Stimulated activated naive CD8-positive, alpha-beta T cell treated with anti-CD3 and anti-CD28 coated beads, Interleukin-15, Interleukin-2, amounts not matched to agents 100 ng/mL and 50 ng/mL, for 24 hours (primary cell): Measurements from ENCODE around the gene MDM1.

Source experiments
- H3K27ac Mint-ChIP-seq: one replicate; pipeline ENCODE4 v1.8.0; 2021; ENCODE audit warnings: mild to moderate bottlenecking, mixed read lengths
- H3K27me3 Mint-ChIP-seq: one replicate; pipeline ENCODE4 v1.8.0; 2021; ENCODE audit warnings: mixed read lengths
- H3K36me3 Mint-ChIP-seq: one replicate; pipeline ENCODE4 v1.8.0; 2021; ENCODE audit warnings: low read depth, mixed read lengths
- H3K4me1 Mint-ChIP-seq: one replicate; pipeline ENCODE4 v1.8.0; 2021; ENCODE audit warnings: low read depth, mixed read lengths
- H3K4me3 Mint-ChIP-seq: one replicate; pipeline ENCODE4 v1.8.0; 2021; ENCODE audit warnings: mild to moderate bottlenecking, mixed read lengths
- H3K9me3 Mint-ChIP-seq: one replicate; pipeline ENCODE4 v1.8.0; 2021; ENCODE audit warnings: mixed read lengths

The MDM1 gene

GRCh38 chr12:68281322-68282077, 50.7 kb downstream of the MDM1 start:
- H3K4me3 Mint-ChIP-seq: peak overlapping the region; percentile 5
- H3K4me1 Mint-ChIP-seq: peaks cover 68% of the 10 kb centered on the region
- peaks cover 7% of the 10 kb centered on the region for H3K27me3 Mint-ChIP-seq
- no peaks in the 10 kb centered on the region for H3K9me3 Mint-ChIP-seq
- H3K27ac Mint-ChIP-seq: peak overlapping the region; percentile 75
- no peaks in the 10 kb centered on the region for H3K36me3 Mint-ChIP-seq

- Mint-ChIP-seq H3K27me3 (peaks cover 1% of the 10 kb centered on the region), H3K4me3 (no peak overlapping the region), H3K36me3 (no peaks in the 10 kb centered on the region), H3K27ac (no peak overlapping the region), H3K4me1 (peaks cover 73% of the 10 kb centered on the region), H3K9me3 (no peaks in the 10 kb centered on the region)
Observed at GRCh38 chr12:68280240-68280639, 51.9 kb downstream of the MDM1 start.

- no peaks in the 10 kb centered on the region for H3K9me3 Mint-ChIP-seq
- peaks cover 73% of the 10 kb centered on the region for H3K4me1 Mint-ChIP-seq
- peak overlapping the region; percentile 18 for H3K27ac Mint-ChIP-seq
- H3K36me3 Mint-ChIP-seq: no peaks in the 10 kb centered on the region
- no peaks in the 10 kb centered on the region for H3K27me3 Mint-ChIP-seq
- no peak overlapping the region for H3K4me3 Mint-ChIP-seq
Observed at GRCh38 chr12:68279227-68280054, 52.7 kb downstream of the MDM1 start.

DNA sequence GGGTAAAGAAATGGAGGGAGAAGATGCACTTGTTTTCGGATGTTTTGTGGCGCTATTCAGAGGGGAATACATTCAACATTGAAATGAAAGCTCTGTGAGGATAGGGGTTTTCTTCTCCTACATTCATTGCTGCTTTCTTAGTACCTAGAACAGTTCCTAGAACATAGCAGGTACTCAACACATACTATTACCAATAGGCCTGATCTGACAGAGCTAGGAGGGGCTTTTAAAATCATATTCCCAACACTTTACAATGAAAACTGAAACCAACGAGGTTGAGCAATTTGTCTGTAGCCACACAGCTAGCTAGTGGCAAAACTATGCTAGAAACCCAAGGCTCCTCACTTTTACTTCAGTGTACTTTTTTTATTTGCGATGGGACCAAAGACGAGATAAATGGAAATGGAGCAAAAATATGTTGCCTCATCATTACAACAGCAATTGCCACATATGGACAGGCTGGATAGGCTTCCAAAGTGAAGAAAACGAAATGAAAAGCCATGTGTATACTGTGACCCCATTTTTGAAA, 55.7 kb downstream of the MDM1 start:
- Mint-ChIP-seq H3K27ac (peak overlapping the region; percentile 0), H3K27me3 (no peaks in the 10 kb centered on the region), H3K9me3 (no peaks in the 10 kb centered on the region)

DNA sequence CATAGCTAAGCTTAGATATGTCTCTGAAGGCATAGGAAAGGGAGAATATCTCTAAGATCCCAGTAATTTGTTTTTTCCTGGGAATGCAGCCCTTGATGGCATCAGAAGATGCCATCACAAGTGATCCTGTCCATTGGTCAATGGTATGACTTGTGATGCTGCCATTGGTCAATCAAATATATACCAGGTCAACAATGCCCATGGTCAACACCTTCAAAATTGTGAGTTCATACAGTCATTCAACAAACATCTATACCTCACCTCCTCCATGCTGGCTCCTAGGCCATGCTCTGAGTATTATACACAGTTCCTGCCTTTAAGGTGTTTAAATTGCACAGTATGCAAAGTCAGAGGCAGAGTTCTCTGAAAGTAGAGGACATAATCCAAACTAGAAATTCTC, 59.4 kb downstream of the MDM1 start:
- Mint-ChIP-seq H3K4me1 (peaks cover 45% of the 10 kb centered on the region), H3K27ac (no peak overlapping the region), H3K27me3 (peaks cover 13% of the 10 kb centered on the region), H3K9me3 (no peaks in the 10 kb centered on the region), H3K4me3 (no peak overlapping the region), H3K36me3 (no peaks in the 10 kb centered on the region)

More for the DNA sequence above, 55.7 kb downstream of the MDM1 start:
- H3K36me3 Mint-ChIP-seq: no peaks in the 10 kb centered on the region
- no peak overlapping the region for H3K4me3 Mint-ChIP-seq
- peaks cover 52% of the 10 kb centered on the region for H3K4me1 Mint-ChIP-seq

GRCh38 chr12:68271346-68271745, 60.8 kb downstream of the MDM1 start:
- Mint-ChIP-seq H3K9me3 (no peaks in the 10 kb centered on the region), H3K4me1 (peaks cover 44% of the 10 kb centered on the region), H3K4me3 (no peak overlapping the region), H3K36me3 (no peaks in the 10 kb centered on the region), H3K27ac (no peak overlapping the region), H3K27me3 (peaks cover 13% of the 10 kb centered on the region)

DNA sequence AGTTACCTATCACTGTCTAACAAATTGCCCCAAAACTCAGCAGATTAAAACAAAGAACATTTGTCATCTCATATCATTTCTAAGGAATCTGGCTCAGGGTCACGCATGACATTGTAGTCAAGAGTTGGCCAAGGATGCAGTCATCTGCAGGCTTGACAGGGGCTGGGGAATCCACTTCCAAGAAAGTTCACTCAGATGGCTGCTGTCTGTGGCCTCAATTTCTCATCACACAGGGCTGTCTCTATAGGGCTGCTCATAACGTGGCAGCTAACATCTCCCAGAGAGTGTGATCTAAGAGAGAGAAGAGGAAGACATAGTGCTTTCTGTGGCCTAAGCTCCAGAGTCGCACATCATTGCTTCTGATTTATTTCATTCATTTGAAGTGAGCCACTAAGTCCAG, 61.8 kb downstream of the MDM1 start:
- H3K4me1 Mint-ChIP-seq: peaks cover 44% of the 10 kb centered on the region
- H3K9me3 Mint-ChIP-seq: no peaks in the 10 kb centered on the region
- H3K4me3 Mint-ChIP-seq: no peak overlapping the region
- peaks cover 18% of the 10 kb centered on the region for H3K27me3 Mint-ChIP-seq
- no peaks in the 10 kb centered on the region for H3K36me3 Mint-ChIP-seq
- no peak overlapping the region for H3K27ac Mint-ChIP-seq

DNA sequence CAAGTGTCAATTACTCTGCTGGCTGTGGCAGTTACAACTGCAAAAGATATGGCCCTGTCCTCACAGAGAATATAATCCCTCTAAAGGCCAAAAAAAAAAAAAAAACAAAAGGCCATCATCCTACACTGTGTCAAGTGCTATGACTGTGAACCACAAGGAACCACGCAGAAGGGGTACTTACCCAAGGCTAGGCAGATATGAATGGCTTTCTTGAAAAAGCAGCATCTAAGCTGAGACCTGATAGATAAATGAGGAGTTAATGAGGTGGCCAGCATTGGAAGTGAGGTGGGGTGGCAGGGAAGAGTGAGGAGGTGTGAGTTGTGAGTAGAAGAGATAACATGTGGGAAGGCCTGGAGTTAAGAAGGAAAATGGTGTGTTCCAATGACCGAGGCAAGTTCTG, 62.4 kb downstream of the MDM1 start:
- Mint-ChIP-seq H3K27me3 (peaks cover 22% of the 10 kb centered on the region), H3K36me3 (no peaks in the 10 kb centered on the region), H3K4me1 (peaks cover 48% of the 10 kb centered on the region), H3K9me3 (no peaks in the 10 kb centered on the region), H3K27ac (peak overlapping the region; percentile 32), H3K4me3 (no peak overlapping the region)

GRCh38 chr12:68268967-68269366, 63.2 kb downstream of the MDM1 start:
- peaks cover 50% of the 10 kb centered on the region for H3K4me1 Mint-ChIP-seq
- H3K27ac Mint-ChIP-seq: no peak overlapping the region
- no peaks in the 10 kb centered on the region for H3K36me3 Mint-ChIP-seq
- H3K27me3 Mint-ChIP-seq: peaks cover 24% of the 10 kb centered on the region
- no peaks in the 10 kb centered on the region for H3K9me3 Mint-ChIP-seq
- no peak overlapping the region for H3K4me3 Mint-ChIP-seq

DNA sequence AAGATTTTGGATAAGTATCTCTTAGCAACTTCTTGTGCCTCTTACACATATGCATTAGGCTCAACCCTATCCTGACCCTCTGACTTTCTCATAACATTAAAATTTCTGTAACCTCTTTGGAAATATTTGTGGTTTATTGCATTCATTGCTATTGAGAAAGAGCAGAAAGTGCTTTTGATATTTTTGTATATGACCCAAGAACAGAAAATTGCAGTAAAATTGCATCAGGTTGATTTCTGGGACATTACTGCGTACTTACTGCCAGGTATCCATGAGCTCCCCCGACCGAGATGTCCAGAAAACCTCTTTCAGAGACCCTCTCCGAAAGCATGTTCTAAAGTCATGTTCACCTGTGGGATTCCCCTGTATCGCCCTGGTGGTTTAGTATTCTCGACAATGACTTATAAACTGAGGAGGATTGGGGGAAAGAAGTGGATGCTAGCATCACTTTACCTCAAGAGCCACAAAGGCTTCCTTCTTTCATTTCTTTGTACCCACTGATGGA, 64.2 kb downstream of the MDM1 start:
- Mint-ChIP-seq H3K4me3 (peak overlapping the region; percentile 27), H3K27ac (peak overlapping the region; percentile 66)

GRCh38 chr12:68264857-68265256, 67.3 kb downstream of the MDM1 start:
- Mint-ChIP-seq H3K4me1 (peaks cover 74% of the 10 kb centered on the region), H3K27ac (no peak overlapping the region), H3K36me3 (no peaks in the 10 kb centered on the region), H3K4me3 (no peak overlapping the region), H3K27me3 (peaks cover 26% of the 10 kb centered on the region), H3K9me3 (no peaks in the 10 kb centered on the region)

More for the DNA sequence above, 64.2 kb downstream of the MDM1 start:
- Mint-ChIP-seq H3K9me3 (no peaks in the 10 kb centered on the region), H3K4me1 (peaks cover 50% of the 10 kb centered on the region), H3K36me3 (no peaks in the 10 kb centered on the region), H3K27me3 (peaks cover 30% of the 10 kb centered on the region)

GRCh38 chr12:68264158-68264855, 67.9 kb downstream of the MDM1 start:
- no peak overlapping the region for H3K27ac Mint-ChIP-seq
- H3K36me3 Mint-ChIP-seq: no peaks in the 10 kb centered on the region
- no peaks in the 10 kb centered on the region for H3K9me3 Mint-ChIP-seq
- H3K4me3 Mint-ChIP-seq: no peak overlapping the region
- peaks cover 74% of the 10 kb centered on the region for H3K4me1 Mint-ChIP-seq
- peaks cover 22% of the 10 kb centered on the region for H3K27me3 Mint-ChIP-seq

DNA sequence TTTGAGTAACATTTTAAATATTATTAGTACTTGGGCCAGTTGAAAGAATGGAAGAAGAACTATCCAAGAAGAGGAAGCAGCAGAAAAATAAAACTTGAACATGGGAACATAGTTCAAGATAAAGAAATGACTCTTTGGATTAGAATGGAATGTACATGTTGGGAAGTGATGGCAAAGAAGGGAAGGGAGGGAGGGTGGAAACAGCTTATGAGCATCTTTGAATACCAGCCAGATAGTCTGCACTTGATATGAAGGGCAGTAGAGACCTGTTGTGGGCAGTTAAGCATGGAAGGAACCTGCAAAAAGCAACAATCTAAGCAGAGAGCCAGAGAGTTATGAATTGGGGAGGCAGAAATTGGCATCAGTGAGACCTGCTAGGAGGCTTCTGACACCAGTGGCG, 68.8 kb downstream of the MDM1 start:
- Mint-ChIP-seq H3K36me3 (no peaks in the 10 kb centered on the region), H3K27ac (no peak overlapping the region), H3K27me3 (peaks cover 18% of the 10 kb centered on the region)

GRCh38 chr12:68261896-68262295, 70.3 kb downstream of the MDM1 start:
- Mint-ChIP-seq H3K4me3 (no peak overlapping the region), H3K27ac (no peak overlapping the region), H3K27me3 (peaks cover 18% of the 10 kb centered on the region), H3K36me3 (no peaks in the 10 kb centered on the region), H3K4me1 (peaks cover 63% of the 10 kb centered on the region), H3K9me3 (no peaks in the 10 kb centered on the region)

More for the DNA sequence above, 68.8 kb downstream of the MDM1 start:
- Mint-ChIP-seq H3K9me3 (no peaks in the 10 kb centered on the region), H3K4me1 (peaks cover 73% of the 10 kb centered on the region), H3K4me3 (no peak overlapping the region)
